GM21786 (cell line): ENCODE measurements around the gene CDK11B.
A peak's percentile ranks its signal among the peaks of the same experiment; 100 is the strongest.

Experiments used
- ATAC-seq: cut with Tn5 transposase; IDR thresholded peaks from one replicate; pipeline ENCODE4 v1.9.1; 2021; ENCODE audit not compliant: unreplicated experiment

Gene CDK11B

DNA sequence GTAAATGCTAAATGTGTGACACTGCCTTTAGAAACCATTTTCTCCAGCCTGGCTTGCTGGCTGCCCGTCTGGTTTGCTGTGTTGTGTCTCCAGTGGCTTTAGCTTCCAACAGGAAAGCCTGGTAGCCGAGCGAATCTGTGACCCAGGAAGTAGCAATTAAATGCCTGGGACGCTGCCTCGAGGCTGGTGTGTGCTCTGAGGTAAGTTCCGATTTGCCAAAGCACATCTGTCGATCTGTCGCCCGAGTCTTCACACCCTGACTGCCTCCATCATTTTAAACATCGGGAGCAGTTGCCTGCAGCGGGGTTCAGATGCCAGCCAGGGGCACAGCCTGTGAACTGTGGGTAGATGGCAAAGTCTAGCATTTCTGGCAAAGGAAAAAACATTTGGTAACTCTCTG is 41.3 kb downstream of the CDK11B start:
- ATAC-seq, result no peak

DNA sequence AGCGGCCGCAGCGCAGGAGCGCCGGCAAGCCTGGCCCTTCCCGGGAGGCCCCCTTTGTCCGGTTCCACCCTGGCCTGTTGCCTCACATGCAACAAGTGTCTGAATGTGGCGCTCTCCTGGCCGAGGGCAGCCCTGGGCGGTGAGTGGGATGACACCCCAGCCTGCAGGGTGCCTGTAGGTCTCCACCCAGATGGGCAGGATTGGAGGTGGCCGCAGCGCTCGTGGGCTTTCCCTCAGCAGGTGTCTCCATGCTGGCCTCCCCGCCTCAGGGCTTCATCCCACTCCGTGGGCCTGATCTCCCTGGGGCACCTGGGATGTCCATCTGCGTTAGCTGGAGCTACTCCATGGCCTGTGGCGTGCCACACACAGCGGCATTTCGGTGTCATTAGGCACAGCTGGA is 42.0 kb downstream of the CDK11B start:
- ATAC-seq, result no peak

DNA sequence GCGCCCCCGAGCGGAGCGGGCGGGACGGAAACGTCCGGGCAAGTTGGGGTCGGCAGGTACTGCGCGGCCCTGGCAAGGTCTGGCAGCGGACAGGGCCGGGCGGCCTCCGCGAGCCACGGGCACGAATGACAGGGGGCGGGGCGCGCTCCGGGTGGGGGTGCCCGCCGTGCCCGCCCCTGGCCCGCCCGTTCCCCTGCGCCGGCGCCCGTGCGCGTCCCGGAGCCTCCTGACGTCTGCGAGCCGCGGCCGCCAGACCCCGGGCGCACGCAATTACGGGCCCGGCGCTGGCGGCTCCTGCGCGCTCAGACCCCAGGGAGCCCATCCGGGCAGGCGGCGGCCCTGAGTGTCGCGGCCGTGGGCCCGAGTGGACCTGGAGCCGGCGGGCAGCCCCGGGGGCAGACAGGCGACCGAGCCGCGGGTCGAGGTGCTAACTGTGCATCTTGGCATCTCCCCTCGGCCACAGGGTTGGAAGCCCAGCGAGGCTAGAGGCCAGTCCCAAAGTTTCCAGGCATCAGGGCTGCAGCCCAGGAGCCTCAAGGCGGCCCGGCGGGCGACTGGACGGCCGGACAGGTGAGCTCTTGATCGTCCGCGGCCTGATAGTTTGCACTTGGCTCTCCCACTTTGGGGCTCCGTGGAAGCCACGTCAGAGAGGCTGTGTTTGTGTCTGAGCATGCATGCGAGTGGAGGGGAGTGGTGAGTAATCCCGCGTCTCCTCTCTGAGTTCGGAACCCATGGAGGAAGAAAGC is 42.6 kb downstream of the CDK11B start:
- peak; percentile 15 for ATAC-seq

DNA sequence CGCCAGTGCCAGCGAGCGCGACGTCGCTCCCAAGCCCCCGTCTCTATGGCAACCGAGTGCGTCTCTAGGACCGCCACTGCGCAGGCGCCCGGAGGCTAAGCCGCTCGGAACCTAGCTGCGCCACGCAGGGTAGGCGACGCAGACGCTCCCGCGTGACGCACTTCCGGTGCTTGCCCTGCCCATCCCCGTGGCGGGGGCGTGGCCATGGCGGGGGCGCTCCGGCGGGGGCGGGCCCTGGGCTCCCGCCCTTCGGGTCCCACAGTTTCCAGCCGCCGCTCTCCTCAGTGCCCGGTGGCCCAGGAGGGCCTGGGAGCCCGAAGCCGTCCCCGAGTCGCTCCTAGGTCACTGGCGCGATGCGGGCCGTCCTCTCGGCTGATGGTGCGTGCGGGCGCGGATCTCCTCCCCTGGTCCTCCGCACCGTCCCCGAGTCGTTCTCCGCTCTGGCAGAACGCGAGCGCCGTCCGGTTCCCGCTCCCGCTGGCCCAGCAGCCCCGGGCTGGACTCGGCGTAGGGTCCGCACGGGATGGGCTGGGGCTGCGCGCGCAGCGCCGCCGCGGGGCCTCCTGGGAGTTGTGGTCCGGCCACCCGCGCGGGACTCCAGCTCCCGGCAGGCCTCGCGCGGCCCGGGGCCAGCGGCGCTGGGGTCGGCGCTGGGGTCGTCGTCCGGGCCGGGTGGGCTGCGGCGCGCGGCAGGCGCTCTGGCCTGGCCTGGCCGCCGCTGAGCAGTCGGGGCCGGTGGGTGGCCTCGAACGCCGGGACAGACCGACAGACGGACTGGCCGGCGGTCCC is 43.4 kb downstream of the CDK11B start, which contains the start of gene MIB2:
Gene MIB2, plus strand, starts transcription at position 245 of the 789 bp plus-strand sequence. CDS start 7,953 bp downstream, outside the sequence.
- peak; percentile 80 for ATAC-seq

DNA sequence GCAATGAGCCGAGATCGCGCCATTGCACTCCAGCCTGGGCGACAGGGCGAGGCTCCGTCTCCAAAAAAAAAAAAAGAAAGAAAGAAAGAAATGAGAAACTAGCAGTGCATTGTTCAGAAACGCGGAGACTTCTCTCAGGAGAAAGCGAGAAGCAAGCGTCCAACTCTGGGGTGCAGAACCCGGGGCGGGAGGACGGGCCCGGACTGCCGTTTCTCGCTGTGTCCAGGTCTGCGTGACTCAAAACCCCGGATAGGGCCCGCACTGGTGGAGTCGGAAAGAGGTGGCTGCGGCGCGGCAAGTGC is 43.9 kb downstream of the CDK11B start:
- no peak for ATAC-seq

DNA sequence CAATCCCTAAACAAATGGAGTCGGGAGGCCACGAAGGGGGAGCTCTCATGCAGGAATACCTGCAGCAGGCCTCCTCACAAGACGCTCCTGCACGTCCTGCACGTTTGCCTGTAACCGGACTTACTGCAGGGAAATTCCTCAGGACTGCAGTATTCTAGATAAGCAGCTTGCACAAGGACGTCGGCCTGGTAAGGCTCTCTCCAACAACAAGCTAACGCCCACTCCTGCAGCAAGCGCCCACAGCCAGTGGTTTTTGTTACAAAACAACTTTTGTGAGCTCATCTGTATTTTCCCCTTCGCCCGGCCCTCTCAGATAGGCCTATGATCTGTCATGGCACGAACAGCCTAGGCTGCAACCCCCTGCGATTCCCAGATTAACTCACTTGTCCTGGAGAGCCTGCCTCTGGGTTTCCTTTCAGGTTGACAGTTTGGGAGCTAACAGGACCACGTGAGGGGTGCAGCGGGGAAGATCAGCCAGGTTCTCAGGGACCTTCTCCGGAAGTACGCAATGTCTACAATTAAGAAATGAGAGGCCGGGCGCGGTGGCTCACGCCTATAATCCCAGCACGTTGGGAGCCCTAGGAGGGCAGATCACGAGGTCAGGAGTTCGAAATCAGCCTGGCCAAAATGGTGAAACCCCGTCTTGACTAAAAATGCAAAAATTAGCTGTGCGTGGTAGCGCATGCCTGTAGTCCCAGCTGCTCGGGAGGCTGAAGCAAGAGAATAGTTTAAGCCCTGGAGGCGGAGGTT is 44.4 kb downstream of the CDK11B start:
- ATAC-seq, result no peak

DNA sequence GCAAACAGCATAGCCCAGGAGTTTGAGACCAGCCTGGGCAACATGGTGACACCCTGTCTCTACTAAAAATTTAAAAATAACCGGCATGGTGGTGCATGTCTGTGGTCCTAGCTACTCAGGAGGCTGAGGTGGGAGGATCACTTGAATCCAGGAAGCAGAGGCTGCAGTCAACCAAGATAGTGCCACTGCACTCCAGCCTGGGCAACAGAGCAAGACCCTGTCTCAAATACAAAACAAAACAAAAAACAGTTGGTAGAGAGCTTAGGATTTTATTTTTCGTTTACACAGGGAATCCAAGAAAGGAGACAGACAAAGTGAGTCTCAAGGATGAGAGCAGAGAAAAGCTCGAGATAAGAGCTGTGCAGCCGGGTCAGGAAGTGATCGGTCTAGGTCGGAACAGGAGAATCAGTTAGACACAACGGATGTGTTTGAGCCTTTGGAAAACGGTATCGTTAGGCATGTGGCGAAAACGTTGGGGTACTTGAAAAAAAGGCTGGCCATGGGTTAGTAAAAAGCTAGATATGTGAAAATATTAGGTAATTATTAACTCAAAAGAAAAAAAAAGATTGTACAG is 45.2 kb downstream of the CDK11B start:
- no peak for ATAC-seq

DNA sequence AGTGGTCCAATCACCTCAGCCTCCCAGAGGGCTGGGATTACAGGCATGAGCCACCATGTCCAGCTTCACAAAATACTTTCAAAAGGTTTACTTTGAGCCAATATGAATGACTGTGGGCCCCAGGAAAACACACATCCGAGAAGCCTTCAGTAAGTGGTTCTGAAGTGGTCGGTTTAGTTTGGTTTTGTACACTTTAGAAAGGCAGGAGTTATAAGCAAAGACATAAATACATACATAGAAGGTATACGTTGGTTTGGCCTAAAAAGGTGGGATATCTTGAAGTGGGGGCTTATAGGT is 46.8 kb downstream of the CDK11B start:
- ATAC-seq, result no peak

DNA sequence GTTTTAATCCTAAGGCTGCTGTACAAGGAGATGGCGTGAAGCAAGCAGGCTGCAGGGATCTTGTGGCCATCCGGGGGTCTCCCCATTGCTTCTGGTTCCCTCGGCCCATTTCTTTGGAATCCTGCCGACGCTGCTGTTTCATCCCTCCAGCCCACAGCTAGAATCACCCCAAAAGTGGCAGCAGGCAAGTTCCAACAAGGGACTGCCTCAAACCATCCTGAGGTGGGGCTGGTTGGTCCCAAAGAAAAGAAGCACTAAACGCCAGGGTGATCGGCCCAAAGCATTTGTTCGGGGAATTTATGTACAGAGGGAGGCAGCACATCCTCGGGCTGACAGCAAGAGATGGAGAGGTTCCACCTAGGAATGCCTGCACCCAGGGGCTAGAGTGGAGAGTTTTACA is 48.0 kb downstream of the CDK11B start:
- ATAC-seq, result no peak

DNA sequence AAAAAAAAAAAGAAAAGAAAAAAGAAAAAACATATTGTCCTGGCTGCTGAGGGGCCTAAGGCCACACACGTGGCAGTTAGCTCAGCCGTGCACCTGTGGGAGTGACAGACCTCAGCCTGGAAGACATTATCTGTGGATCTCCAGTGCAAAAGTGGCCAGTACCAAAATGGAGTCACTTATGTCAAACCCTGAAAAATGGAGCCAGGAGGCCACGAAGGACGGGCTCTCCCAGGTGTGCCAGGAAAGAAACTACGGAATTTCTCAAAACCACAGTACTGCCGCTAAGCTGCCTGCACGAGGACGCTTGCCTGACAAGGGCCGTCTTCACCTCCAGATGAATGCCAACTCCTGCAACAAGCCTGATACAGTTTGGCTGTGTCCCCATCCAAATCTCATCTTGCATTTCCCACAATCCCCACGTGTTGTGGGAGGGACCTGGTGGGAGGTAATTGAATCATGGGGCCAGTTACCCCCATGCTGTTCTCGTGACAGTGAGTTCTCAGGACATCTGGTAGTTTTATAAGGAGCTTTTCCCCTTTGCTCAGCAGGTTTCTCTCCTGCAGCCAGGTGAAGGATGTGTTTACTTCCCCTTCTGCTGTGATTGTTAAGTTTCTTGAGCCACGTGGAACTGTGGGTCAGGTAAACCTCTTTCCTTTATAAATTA is 48.9 kb downstream of the CDK11B start:
- no peak for ATAC-seq

DNA sequence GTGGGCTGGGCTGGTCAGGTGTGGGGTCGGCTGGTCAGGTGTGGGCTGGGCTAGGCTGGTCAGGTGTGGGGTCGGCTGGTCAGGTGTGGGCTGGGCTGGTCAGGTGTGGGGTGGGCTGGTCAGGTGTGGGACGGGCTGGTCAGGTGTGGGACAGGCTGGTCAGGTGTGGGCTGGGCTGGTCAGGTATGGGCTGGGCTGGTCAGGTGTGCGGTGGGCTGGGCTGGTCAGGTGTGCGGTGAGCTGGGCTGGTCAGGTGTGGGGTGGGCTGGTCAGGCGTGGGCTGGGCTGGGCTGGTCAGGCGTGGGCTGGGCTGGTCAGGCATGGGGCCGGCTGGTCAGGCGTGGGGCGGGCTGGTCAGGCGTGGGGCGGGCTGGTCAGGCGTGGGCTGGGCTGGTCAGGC is 52.6 kb downstream of the CDK11B start:
- no peak for ATAC-seq

DNA sequence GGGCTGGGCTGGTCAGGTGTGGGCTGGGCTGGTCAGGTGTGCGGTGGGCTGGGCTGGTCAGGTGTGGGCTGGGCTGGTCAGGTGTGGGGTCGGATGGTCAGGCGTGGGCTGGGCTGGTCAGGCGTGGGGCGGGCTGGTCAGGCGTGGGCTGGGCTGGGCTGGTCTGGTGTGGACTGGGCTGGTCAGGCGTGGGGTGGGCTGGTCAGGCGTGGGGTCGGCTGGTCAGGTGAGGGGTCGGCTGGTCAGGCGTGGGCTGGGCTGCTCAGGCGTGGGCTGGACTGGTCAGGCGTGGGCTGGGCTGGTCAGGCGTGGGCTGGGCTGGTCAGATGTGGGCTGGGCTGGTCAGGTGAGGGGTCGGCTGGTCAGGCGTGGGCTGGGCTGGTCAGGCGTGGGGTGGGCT is 53.1 kb downstream of the CDK11B start:
- no peak for ATAC-seq

DNA sequence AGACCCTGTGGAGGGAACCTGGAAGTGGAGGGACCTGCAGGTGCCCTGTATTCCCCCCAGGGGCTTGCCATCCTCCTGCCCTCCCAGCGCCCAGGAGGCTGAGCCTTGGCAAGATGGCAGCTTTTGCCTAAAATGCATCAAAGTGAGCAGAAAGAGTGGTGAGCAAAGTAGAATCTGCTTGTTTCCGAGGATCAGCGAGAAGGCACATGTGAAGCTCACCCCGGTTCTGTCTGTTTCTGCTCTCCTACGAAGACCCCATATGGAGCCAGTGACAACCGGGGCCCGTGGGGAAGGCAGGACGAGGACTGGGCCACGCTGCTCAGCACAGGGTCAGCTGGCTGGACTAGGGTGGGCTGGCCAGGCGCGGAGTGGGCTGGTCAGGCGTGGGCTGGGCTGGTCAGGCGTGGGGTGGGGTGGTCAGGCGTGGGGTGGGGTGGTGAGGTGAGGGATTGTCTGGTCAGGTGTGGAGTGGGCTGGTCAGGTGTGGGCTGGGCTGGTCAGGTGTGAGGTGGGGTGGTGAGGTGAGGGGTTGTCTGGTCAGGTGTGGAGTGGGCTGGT is 53.7 kb downstream of the CDK11B start:
- no peak for ATAC-seq

DNA sequence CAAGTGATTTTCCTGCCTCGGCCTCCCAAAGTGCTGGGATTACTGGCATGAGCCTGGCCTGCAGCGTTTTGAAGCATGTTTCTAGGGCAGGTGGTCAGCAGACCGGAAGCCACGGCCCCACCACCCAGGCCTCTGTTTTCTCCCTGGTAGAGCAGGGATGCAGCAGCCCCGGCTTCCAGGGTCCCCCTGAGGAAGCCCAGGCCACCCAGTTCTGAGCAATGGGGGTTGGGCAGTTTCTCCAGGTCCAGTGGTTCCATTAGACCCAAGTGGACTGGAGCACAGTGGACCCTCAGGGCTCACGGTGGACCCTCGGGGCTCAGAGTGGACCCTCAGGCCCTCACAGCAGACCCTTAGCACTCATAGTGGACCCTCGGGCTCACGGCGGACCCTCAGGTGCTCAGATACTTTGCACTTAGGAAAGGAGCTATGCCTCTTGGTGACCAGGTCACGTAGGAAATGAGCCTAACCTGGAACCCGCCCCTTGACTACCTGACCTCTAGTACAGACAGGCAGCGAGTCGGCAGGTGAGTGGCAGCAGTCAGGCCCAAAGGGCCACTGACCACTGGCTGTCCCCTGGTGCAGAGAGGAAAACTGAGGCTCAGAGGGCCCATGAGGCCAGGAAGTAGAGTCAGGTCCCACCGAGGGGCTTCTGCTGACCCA is 54.3 kb downstream of the CDK11B start:
- no peak for ATAC-seq

DNA sequence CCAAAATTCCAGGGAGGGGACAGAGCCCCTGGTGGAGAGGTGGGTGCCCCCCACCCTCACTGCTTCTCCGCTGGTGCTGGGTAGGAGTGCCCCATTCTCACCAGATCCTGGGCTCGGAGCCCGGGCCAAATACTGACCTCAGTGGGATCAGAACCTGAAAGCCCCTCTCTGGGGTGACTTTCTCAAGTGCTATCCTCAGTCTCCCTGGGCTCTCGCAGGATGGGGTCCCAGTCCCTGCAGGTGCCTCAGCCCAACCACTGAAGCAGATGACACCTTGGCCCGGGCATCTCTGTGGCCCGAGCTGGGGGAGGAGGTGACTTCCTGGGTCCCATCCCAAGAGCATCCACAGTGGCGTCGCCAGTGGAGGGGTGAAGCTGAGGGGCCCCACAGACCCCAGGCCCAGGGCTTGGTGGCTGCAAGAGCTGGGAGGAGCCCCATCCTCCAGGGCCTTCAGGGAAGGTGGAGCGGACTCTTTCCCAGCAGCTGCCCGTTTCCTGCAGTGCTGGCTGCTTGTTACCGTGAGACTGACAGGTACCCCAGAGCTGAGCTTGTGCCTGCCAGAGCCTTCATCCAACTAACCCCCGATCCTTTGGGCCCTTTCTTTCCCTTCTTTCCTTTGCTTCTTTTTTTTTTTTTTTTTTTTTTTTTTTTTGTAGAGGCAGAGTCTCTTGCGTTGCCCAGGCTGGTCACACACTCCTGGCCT is 55.0 kb downstream of the CDK11B start:
- no peak for ATAC-seq

DNA sequence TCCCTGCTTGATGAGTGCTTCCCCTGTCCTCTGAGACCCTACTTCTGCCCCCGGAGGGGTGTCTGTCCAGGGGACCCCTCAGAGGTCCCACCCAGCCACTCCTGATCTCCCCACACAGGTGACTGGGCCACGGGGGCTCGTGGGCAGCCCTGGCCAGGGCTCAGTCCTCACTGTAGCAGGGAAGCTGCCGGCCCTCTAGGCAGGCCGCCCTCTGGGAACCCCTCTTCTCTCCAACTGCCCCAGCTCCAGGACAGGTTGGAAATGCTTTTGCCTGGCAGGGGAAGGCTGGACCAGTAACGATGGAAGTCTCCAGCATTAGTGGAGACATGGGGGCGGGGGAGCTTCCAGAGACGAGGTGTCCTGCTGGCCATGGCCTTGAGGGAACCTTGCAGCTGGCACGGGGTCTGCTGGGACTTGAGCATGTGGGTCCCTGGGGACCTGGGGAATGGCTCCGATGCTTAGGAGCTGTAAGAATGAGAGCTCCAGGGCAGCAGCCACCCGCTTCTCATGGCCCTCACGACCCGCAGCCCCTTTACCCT is 55.8 kb downstream of the CDK11B start:
- no peak for ATAC-seq

DNA sequence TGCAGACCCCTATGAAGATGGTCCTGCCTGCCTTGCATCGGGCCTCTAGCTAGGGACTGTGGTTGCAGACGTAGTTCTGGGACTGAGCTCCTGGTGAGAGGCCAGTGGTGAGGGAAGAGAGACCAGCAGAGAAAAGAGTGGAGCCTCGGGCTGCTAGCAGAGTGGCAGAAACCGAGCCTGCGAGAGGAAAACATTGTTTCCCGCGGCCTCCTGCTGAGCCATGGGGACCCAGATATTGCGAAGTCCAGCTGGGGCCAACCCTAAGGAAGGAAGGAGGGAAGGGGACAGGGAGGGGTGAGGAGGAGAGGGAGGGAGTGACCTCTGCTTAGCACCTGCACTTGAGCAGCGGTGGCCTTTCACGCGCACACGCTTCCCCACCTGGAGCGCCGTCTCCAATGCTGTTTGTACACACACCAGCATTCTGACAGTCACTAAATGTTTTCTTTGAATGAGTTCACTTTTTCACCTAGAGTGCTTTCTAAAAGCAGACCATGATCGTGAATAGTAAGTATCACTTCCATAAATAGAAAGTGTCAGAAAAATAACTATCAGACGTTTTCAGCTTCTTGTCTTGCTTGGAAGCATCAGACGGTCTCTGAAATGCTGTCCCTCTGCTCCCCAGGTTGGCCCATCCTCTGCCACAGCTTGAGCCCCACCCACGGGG is 56.4 kb downstream of the CDK11B start:
- no peak for ATAC-seq

DNA sequence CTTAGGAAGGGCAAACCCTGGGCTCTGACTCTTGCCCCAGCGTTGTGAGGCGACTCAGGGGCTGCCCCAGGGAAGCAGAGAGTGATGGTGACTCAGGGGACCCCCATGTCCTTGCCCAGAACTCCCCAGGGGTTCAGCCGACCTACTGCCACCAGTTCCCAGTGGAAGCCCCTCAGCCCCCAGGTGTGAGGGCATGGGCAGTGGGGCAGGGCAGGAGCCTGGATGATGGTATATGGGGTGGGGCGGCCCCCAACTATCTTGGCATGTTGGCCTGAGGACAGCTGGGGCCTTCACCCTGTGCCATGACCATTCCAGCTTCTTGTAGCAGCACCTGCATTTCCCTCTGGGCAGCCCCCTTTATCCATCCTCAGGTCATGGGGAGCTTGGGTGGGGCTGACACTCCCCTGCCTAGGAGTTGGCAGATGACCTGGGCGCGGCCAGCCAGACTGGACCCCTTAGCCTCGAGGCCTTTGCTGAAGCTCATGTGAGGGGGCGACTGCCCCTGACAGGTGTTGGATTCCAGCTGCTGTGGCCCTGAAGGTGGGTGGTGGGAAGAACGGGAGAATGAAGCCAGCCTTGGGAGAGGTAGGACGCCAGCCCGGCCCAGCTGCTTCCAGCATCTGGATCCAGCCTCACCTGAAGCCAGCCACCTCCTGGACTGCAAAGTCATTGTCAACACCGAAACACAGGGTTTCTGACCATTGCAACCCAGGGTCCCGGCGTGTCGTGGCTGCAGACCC is 57.1 kb downstream of the CDK11B start:
- ATAC-seq, result no peak
